NAMALWA (cell line): ENCODE results near the gene ARHGAP8.

Experiments
- DNase-seq: peaks from one replicate; pipeline ENCODE4 v3.0.0-alpha.2; 2015; ENCODE audit warnings: low spot score

ARHGAP8 gene

DNA sequence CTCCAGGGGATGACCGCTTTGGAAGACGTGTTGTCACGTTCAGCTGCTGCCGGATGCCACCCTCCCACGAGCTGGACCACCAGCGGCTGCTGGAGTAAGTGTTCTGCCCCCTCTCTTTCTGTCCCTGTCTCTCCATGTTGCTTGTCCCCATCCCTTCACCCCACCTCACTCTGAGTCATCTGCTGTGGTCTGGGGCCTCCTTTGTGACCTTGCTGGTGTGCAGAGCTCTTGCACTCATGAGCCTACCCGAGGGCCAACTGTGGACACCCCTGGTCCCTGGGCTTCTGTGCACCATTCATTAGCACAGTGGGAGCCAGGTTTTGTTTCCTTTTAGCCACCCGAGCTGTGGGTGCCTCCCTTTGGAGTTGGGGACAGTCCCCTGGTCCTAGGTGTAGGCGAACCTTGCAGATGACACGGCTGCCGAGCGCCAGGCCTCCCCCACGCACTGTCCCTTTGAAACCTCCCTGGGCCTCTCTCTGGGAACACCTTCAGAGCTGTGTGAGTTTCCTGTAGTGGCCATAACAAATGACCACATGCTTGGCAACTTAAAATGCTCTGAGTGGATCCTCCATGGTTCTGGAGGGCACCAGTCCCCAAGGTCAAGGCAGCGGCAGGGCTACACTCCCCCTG, 49.8 kb downstream of the ARHGAP8 start:
- no peak for DNase-seq

DNA sequence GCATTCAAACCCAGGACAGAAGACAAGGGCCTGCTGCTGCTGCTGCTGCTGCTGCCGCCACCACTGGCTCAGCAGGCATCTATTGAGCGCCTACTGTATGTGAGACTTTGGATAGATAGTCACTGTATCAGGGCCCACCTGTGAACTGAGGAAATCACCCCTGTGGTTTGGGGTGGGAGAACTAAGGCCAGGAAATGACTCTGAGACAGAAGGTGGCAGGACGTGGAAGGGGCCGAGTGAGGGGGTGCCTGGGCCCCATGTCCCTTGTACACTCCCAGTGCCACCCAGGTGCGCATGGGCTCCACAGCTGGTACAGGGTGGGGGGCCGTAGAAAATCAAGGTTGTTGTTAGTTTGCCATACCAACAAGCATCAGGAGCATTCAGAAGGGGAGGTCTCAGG, 50.6 kb downstream of the ARHGAP8 start:
- no peak for DNase-seq

DNA sequence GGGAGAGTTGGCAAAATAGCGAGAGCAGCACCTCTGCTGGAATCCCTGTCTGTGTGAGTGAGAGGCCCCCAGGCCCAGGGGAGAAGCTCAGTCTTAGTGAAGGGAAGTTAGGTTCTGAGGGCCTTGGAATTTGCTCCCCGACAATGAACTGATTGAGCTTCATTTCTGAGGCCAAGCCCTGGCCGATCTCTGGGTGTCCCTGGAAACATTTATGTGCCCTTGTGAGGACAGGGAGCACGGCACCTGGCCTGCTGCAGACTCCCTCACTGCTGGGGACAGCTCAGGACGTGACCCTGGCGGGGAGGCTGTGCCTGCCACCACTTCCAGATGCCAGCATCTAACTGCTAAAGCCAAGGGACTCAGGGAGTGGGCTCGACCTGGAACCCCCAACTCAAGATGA, 52.0 kb downstream of the ARHGAP8 start:
- no peak for DNase-seq

DNA sequence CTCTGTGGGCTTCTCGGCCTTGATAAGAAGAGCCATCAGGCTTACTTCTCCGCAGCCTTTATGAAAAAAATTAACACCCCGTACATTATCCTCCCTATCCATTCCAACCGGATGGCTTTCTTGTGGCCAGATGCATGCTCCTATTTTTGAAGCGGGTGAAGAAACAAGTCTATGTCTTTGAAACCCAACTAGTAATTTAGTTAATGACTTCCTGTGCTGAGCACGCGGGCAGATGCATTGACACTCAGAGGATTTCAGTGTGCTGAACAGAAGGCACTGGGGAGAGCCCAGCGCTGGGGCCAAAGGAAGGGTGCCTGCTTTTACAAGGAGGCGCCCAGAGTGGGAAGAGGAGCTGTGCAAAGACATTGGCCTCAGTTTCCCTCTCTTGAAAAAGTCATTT, 53.3 kb downstream of the ARHGAP8 start:
- DNase-seq = no peak

DNA sequence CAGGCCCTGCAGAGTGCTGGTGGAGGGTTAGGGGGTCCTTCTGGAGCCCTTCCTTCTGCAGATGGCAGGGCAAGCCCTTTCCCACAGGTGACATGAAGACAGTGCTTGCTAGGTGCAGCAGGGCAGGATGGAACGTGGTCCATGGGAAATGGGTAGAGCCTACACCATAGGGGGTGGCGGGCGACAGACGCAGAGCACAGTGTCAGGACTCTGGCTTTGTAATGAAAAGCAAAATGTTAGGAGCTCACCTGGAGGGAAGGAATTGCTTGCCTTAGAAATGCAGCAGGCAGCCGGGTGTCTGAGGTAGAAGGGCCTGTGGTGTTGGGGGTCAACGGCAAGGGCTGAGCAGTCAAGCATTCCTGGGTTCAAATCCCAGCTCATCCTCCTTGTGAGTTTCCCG, 54.9 kb downstream of the ARHGAP8 start:
- no peak for DNase-seq

DNA sequence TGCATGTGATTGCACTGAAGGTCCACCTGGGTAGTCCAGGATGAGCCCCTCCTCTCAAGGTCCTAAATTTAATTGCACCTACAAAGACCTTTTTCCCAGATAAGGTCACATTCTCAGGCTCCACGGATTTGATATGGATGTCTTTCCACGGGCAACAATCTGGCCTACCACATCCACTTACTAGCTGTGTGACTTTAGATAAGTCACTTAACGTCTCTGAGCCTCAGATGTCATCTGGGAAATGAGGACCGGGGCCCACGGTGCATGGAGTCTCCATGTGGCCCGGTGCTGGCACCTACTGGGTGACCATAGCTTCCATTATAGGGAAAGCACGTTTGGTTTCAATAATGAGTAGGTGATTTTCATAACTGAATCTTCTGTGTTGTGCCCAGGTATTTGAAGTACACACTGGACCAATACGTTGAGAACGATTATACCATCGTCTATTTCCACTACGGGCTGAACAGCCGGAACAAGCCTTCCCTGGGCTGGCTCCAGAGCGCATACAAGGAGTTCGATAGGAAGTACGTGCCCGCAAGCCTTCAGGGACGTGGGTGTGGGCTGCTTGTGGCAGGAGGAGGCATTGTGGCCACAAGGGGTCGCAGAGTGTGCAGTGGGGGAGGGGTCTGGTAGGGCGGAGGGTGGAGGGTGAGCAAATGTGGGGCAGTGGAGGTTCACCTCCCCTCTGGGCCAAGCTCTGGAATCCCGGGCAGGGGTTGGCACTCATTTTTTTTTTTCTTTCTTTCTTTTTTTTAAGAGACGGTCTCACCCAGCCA, 55.7 kb downstream of the ARHGAP8 start:
- DNase-seq = peak; percentile 25

DNA sequence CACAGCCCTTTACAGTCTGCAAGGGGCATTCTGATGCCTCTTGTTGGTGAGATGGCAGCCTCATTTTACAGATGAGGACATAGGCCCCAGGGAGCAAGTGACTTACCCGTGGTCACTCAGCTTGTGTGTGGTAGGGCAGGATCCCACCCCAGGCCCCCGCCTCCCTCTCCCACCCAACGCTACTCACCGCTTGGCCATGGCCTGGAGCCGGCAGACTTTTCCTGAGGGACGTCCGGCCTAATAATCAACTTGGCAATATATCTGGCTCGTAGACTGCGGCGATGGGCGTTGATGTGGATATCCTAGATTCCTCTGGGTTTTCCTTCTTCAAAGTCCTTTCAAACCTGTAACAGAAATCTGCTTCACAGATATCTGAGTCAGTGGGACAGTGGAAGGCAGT, 57.1 kb downstream of the ARHGAP8 start:
- DNase-seq = no peak

DNA sequence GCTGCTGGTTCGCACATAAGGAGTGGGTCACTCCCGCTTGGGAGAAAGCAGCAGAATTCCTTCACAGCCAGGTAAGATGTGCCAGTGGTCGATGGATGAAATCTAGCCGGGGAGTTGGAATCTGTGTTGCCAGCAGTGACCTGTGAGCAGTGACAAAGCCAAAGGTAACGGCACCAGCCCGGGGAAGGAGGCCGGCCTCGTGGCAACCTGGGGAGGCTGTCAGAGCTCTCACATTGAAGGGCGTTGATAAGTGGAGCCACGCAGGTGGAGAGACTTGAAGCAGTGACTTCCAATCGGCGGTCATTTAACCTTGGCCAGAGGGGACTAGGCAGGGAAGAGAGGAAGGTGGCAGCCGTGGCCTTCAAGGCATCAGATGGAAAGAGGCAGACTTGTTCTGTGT, 58.8 kb downstream of the ARHGAP8 start:
- no peak for DNase-seq

DNA sequence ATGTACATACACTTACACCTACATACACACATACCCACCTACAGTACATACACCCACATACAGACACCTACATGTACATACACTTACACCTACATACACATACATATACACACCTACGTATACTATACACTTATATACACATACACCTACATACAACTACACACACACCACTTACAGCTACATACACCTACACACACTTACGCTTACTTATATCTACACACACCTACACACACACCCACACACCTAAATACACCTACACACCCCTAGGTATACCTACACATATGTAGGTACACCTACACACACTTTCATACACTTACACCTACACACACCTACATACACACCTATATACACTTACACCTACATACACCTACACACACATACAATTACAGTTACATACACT, 61.0 kb downstream of the ARHGAP8 start:
- DNase-seq = no peak

DNA sequence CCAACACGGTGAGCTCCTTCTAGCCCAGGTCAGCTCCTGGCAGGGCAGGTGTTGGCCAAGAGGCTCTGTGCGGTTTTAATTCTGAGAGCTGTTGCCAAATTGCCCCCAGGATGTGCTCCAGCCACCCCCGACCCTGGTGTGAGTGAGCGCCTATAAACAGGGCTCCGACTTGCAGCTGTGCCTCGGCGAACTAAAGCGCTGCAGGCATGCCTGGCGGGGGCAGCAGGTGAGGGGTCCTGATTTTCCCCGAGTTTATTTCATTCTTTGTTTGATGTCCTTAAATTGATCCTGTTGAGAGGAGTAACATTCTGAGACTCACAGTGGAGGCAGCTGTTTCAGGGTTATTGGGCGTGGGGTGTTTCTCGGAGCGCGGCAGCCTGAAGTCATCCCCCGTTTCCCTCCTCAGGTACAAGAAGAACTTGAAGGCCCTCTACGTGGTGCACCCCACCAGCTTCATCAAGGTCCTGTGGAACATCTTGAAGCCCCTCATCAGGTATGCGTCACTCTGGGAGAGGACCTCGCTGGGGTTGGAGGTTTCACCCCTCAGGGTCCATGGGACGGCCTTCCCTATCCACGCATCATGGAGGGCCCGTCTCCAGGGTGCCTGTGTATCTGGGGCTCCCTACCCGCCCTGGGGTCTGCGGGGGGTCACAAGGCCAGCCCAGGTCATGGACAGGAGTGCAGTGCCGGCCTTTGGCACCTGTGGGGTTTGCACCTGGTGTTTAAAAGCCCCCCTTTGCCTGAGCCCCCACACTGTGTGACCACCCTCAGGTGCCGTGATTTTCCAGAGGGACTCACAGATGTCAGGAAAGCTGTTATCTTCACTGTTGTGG, 62.1 kb downstream of the ARHGAP8 start:
- no peak for DNase-seq

DNA sequence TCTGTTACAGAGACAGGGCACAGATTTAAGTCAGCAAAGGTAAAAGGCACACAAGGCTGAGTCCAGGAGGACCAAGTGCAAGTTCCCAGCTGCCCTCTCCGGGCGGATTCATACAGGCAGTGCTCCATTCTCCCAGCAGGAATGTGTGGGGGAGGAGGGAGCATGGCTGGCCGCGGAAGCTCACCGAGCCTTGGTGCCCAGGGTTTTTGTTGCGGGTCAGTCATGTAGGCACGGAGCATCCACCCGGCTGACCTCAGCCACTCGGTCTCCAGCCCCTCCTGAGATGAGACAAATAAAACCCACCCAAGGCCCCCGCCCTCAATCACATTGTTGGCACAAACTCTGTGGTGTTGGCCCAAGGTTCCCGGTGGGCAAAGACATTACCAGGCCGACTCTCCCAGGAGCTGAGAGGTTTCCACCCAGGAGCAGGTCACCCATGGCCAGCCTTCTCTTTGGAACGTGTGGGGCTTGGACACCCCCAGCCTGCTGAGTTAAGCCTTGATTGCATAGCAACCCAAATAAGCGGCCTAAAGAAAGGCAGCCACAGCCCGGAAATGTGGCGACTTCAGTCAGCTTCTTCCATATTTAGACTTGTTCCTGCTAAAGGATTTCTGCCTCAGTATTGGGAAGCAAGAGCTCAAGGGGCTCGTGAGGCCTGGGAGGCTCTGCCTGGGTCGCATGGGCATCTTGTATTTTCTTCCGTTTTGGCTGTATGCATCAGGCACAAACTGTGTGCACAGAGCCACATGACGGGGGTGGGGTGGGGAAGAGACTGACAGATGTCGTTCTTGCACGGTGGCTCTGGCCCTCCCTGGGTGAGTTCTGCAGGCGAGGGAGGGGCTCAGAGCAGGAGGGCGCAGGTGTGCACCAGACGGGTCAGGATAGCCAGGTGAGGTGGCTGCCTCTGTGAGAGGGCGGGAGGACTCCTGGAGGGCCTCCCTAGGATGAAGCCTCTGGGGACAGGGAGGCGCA, 63.0 kb downstream of the ARHGAP8 start:
- no peak for DNase-seq

DNA sequence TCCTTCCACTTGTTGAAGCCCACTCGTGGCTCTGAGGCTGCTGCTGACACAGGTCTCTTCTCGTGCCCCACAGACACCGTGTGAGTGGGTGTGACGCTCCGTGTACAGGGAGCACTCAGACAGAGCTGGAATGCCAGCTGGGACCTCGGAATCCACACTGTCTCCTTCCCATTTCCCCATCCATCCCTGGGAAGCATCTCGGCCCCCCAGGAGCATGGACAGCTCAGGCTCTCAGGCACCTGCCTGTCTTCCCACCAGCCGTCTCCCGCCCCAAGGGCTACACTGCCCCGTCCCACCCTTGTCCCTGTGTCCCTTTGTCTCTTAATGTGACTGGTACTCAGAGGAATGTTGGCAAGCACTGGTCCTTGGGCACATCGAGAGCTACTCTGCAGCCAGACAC, 63.8 kb downstream of the ARHGAP8 start:
- no peak for DNase-seq

DNA sequence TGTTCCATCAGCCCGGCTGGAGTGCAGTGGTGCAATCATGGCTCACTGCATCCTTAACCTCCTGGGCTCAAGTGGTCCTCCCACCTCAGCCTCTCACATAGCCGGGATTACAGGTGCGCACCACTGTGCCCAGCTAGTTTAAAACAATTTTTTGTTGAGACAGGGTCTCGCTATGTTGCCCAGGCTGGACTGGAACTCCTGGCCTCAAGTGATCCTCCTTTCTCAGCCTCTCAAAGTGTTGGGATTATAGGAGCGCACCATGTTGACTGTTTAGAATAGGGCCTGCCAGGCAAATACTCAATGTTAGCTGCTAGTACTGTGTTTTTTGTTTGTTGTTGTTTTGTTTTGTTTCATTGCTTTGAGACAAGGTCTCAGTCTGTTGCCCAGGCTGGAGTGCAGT, 66.4 kb downstream of the ARHGAP8 start:
- no peak for DNase-seq

DNA sequence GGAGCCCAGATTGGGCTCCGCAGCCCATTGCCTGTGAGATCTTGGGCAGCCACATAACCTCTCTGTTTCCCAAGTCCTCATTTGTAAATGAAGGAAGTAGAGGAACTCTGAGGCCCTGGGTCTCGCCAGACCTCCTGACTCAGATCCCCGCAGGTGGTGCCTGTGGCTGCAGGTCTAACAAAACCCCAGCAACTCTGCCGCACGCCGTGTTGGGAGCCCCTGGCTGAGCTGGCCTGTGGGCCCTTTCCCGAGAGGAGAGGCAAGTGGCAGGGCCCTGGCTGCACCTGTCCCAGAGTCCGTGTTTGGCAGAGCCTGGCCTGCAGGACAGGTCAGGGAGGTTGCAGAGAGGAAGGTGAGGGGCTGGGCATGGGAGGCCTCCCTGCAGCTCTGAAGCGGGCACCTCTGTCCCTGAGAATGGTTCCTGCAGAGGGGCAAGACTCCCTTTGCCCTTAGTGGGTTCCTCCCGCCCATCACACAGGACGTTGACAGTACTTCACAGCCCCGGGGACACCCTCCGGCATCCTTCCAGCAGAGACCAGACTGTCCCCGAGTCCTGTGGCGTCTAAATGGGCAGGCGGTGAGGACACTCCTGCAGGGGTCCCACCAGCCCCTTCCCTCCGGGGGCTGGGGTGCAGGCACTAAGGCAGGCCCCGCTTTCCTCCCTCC, 67.7 kb downstream of the ARHGAP8 start:
- no peak for DNase-seq

DNA sequence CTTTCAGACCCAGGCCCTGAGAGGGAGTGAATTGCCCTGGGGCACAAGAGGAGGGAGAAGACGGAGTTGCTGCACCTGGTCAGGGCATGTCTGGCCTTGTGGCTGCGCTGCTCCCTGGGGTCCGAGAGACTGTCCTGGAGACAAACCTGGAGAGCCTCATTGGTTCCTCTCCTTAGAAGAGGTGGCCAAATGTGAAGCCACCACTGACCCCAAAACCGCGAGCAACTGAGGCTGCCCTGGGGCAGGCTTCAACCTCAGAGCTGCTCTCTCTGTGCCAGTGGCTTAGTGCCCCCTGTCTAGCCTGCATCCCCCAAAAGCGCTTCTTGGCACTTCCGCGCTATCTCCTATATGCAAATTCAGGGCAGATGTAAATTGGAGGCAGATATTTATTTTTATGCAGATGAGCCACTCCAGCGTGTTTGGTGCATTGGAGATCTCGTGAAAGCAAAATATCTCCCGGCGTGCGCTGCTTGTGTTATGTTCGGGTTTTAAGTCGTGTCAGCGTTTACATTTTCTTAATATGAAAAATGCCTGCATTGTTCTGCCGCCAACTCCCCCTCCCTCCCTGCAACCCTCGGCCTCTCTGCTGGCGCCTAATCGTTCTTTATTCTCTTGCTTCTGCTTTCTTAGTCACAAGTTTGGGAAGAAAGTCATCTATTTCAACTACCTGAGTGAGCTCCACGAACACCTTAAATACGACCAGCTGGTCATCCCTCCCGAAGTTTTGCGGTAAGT, 69.5 kb downstream of the ARHGAP8 start:
- DNase-seq = no peak

DNA sequence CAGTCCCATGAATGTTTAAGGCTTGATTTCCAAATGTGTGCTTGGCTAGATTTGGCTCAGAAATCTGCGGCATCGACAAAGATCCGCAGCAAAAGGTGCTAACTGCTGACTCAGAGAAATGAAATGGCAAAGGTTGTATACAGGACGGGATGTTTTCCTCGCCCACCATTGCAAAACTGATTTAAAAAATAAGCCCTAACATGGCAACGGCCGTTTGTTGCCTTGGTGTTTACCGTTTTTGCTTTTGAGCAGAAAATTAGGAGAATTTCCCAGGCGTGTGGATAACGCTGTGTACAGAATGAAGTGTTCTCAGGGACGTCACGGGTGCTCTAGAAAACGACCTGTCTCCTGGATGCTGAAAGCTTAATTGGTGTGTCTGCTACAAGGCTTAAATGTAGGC, 70.2 kb downstream of the ARHGAP8 start:
- no peak for DNase-seq

DNA sequence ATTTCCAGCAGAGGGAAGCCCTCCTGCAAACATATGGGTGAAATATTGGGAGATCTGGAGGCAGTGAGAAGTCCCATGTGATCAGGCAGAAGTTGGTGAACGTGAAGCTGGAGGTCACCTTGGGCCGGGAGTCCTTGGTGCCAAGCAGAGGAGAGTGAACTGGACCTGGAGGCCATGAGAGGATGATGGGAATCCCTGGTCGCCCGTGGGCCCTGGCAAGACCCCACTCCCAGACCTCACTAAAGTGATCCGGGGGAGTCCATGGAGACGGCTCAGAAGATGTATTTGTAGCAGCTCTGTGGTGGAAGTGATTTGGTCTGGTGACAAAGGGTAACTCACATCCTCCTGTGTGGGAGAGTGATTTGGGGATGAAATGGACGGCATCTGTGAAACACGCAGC, 71.0 kb downstream of the ARHGAP8 start:
- no peak for DNase-seq

DNA sequence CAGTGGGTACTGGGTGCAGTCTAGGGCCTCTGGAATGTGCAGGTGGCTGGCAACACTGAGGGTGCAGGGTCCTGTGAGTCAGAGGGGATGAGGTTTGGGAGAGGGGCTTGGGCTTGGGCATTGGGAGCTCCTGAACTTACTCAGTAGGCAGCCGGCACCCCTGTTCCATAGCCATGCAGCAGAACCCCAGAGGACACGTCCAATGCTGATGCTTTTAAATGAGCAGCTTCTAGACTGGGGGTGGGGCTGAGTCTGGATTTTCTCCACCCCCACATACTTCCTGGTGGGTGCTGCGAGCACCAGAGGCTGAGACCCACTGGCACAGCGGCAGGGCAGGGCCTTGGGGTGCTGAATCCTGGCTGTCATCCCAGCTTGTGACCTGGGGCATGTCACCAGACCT, 71.4 kb downstream of the ARHGAP8 start:
- no peak for DNase-seq

DNA sequence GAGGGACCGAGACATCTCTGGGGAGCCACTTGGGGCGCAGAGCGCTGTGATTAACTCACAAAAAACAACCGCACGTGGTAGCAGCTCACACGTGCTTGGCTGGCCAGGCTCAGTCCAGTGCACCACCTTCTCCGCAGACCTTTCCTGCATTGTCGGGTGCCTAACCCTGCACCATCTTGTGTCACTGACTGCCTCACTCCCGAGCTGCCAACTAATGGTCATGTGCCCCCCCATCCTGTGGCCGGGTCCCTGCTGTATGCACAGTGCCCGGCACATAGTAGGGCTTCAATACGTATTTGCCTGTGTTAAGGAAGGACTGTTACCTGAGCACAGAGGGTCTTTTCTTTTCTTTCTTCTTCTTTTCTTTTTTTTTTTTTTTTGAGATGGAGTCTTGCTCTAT, 71.9 kb downstream of the ARHGAP8 start:
- DNase-seq = no peak

DNA sequence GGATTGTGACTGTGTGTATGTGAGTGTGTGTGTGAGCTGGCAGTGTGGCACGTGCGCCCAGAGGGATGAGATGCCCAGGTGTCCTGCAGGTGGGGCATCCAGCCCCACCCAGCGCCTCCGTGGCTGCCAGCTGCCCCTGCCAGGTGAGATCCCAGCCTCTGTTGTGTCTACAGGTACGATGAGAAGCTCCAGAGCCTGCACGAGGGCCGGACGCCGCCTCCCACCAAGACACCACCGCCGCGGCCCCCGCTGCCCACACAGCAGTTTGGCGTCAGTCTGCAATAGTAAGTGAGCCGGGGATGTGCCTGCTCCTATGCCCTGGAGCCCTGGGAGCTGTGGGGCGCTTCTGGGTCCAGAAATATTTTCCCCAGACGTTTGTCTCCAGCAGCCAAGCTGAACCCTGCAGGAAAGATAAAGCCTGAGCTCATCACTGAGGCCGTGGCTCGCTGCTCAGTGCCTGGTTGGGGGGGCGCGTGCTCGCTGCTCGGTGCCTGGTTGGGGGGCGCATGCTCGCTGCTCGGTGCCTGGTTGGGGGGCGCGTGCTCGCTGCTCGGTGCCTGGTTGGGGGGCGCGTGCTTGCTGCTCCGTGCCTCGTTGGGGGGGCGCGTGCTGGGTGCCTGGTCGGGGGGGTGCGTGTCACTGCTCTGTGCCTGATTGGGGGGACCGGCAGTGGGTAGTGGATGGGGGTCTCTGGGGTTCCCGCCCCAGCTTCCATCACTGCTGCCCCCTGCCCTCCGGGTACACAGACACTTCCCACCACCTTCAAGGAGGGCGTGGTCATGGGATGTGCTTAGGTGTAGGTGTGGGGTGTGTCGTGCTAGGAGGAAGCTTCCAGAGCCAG, 73.2 kb downstream of the ARHGAP8 start:
- no peak for DNase-seq
